Loucy (cell line): ENCODE results near the gene FEZF1.

ENCODE experiments used
- EZH2phosphoT487 ChIP-seq: fragments of 200-600 bp; IDR thresholded peaks from 2 replicates; pipeline ENCODE4 v1.6.1; 2018; ENCODE audit warnings: antibody characterized with exemption, mild to moderate bottlenecking, moderate library complexity, borderline replicate concordance
- TF ChIP-seq, protein P1 (sequence below): fragments of 200-600 bp; sonication (generic); conservative IDR thresholded peaks from 2 replicates; pipeline ENCODE4 v1.5.1; 2014; ENCODE audit warnings: mild to moderate bottlenecking, antibody characterized with exemption, low read length

DNA sequence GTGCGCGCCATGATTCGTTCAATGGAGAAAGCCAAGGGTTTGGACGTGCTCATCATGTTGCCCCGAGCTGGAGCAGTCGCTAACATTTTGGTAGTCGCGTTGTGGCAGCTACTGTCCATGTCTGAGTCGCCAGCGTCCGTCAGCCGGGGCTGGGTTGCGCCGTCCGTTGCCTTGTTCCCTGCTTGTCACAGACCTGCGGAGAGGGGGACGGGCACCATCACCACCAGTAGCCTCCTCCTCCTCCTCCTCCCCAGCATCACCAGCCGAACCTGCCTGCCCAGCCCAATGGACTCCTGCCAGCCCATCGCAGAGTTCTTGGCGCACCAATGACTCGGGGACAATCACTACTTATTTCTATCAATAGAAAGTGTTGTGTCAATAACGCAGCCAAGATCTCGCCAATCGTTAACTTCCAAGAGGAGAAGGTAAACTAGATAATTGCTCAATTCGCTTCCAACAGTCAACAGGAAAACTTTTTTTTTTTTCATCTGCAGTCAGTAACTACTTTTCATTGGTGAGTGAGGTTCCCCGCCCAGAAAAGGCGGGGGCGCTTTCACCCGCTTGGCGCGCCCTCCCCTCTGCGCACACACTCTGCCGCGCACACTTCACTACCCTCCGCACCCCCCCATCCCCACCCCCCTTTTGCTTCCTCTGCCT is at the start of gene FEZF1:
- TF ChIP-seq, protein P1, sequence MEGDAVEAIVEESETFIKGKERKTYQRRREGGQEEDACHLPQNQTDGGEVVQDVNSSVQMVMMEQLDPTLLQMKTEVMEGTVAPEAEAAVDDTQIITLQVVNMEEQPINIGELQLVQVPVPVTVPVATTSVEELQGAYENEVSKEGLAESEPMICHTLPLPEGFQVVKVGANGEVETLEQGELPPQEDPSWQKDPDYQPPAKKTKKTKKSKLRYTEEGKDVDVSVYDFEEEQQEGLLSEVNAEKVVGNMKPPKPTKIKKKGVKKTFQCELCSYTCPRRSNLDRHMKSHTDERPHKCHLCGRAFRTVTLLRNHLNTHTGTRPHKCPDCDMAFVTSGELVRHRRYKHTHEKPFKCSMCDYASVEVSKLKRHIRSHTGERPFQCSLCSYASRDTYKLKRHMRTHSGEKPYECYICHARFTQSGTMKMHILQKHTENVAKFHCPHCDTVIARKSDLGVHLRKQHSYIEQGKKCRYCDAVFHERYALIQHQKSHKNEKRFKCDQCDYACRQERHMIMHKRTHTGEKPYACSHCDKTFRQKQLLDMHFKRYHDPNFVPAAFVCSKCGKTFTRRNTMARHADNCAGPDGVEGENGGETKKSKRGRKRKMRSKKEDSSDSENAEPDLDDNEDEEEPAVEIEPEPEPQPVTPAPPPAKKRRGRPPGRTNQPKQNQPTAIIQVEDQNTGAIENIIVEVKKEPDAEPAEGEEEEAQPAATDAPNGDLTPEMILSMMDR, result no peak
- no peak for TF ChIP-seq EZH2phosphoT487
